OCI-LY7 (cell line): Measurements from ENCODE around the gene SH3BP5L.

Experiments used
- EZH2phosphoT487 ChIP-seq: fragments of 200-600 bp; sonication (generic); IDR thresholded peaks from 2 replicates; pipeline ENCODE4 v1.6.1; 2018; ENCODE audit warnings: low read depth, borderline replicate concordance, mild to moderate bottlenecking, mixed run types, antibody characterized with exemption, low read length, moderate library complexity, mixed read lengths
- TF ChIP-seq, protein P1 (sequence below): fragments of 200-600 bp; sonication (generic); conservative IDR thresholded peaks from 2 replicates; pipeline ENCODE4 v1.5.1; 2014; ENCODE audit warnings: mild to moderate bottlenecking, antibody characterized with exemption, low read length, moderate library complexity, mixed read lengths

DNA sequence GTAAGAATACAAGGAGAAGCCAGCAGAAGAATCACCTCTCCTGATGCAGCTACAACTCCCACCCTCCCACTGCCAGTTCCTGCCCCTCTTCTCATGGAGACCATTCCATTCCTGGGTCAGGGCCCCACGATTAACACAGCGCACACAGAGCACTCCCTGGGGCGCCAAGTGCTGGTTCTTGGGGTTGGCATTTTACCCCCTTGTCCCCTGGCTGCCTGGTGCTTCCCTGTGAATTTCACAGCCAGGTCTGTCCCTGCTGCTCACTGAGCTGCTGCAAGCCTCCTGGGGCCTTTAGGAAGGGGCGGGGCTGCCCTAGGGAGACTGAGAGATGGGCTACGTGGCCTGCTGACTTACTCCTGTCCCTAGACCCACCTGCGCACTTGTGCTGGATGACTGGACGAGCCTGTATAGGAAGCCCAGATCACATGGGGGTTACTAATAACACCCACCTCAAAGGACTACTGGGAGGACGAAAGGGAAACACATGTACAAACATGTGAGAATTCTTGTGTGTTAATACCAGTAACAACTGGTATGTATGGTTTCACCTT is 17.1 kb upstream of the SH3BP5L start:
- TF ChIP-seq, protein P1, sequence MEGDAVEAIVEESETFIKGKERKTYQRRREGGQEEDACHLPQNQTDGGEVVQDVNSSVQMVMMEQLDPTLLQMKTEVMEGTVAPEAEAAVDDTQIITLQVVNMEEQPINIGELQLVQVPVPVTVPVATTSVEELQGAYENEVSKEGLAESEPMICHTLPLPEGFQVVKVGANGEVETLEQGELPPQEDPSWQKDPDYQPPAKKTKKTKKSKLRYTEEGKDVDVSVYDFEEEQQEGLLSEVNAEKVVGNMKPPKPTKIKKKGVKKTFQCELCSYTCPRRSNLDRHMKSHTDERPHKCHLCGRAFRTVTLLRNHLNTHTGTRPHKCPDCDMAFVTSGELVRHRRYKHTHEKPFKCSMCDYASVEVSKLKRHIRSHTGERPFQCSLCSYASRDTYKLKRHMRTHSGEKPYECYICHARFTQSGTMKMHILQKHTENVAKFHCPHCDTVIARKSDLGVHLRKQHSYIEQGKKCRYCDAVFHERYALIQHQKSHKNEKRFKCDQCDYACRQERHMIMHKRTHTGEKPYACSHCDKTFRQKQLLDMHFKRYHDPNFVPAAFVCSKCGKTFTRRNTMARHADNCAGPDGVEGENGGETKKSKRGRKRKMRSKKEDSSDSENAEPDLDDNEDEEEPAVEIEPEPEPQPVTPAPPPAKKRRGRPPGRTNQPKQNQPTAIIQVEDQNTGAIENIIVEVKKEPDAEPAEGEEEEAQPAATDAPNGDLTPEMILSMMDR: no peak
- no peak for TF ChIP-seq EZH2phosphoT487
